ENCODE results near the gene RCL1. TPM values are rescaled to one million over a fixed set of nuclear protein-coding genes. Genes with fewer than 3 reads are reported as not detected.

RCL1 gene
- polyA plus RNA-seq, 1 of the 3 experiments (the other 2 are of a cell fraction) = 18.4 TPM

DNA sequence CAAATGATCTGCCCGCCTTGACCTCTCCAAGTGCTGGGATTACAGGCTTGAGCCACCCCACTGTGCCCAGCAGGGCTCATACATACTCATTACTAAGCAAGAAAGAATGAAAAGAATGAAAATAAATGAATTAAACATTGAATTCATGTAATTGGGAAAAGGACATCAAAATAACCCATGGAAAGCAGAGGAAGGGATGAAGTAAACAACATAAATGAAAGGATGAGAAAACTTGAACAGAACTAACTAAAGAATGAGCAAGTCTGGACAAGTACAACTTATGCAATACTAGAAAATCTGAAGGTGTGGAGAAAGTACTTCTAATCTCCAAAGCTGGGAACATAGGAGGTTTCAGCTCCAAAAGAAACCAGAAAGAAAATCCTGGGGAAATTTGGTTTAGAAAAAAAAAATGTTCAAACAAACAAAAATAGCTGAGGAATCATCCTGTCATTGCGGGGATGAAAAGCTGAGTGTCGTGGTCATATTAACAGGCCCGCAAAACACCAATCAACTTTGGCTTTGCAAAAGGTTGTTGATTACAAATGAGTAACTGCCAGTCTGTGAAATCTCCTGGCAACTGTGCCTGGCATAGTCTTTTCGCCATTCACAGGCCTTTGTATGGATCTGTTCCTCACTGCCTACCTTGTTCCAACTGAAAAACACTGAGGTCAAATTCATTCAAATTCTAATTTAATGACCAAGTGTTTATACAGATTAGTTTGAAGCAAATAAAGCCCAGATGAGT lies 49.4 kb upstream of the RCL1 start:
- Histone ChIP-seq H3K27me3 (ENCODE audit: insufficient read depth) (no peaks in the 10 kb centered on the region), H4K20me1 (ENCODE audit: insufficient read depth) (no peaks in the 10 kb centered on the region; the same call in 1 of the 2 replicates), H3K9ac (no peak overlapping the region), H3K27ac (ENCODE audit: low read depth in 2 of 2, low read length in 1 of 2) (0 out of 4 replicates have a peak overlapping the region, but pooled peaks of 1 of the 2 experiments have one; percentile 2), H3K9me2 (no peaks in the 10 kb centered on the region), H3K4me3 (ENCODE audit: low read depth in 2 of 2, low read length in 1 of 2) (0 out of 4 replicates have a peak overlapping the region, but pooled peaks of 1 of the 2 experiments have one; percentile 5), H3K36me3 (replicated peaks in 1 of 2; ENCODE audit: control insufficient read depth in 1 of 2, insufficient read depth in 2 of 2, low read length in 1 of 2) (peaks cover 0 to 2% of the 10 kb centered on the region in 2 experiments), H2AFZ (ENCODE audit: low read depth) (no peak overlapping the region), H3K4me2 (no peak overlapping the region), H3F3A (replicated peaks; ENCODE audit: insufficient read depth) (peaks cover 17% of the 10 kb centered on the region), H3K4me1 (ENCODE audit: control insufficient read depth in 1 of 2, insufficient read depth in 2 of 2, low read depth in 1 of 2, low read length in 1 of 2) (peaks cover 5 to 13% of the 10 kb centered on the region in 2 experiments; a peak in 2 of 4 replicates), H3K79me2 (ENCODE audit: insufficient read depth) (peaks cover 21% of the 10 kb centered on the region), H3K9me3 (no peaks in the 10 kb centered on the region)
- CTCF ChIA-PET = interaction anchor here (2.6 kb wide), 1 partner anchor 16 kb away, joined by 11 read pairs; no protein-coding TSS in a partner anchor
- no peak for DNase-seq
- POLR2A ChIA-PET = interaction anchor here (1.3 kb wide), 1 partner anchor 49 kb away, joined by 3 read pairs; the partner anchor contains the start of gene RCL1
- TF ChIP-seq JUND (IDR thresholded peaks at IDR 0.05) = no peak
- TF ChIP-seq TEAD4 (IDR thresholded peaks at IDR 0.05; ENCODE audit: borderline replicate concordance, insufficient read depth) = no peak
- TF ChIP-seq RAD21 (IDR thresholded peaks at IDR 0.05; ENCODE audit: low read length) = no peak
- no peak for TF ChIP-seq POLR2AphosphoS5 (IDR thresholded peaks at IDR 0.05; ENCODE audit: low read depth, low read length)
- TF ChIP-seq, protein P1, sequence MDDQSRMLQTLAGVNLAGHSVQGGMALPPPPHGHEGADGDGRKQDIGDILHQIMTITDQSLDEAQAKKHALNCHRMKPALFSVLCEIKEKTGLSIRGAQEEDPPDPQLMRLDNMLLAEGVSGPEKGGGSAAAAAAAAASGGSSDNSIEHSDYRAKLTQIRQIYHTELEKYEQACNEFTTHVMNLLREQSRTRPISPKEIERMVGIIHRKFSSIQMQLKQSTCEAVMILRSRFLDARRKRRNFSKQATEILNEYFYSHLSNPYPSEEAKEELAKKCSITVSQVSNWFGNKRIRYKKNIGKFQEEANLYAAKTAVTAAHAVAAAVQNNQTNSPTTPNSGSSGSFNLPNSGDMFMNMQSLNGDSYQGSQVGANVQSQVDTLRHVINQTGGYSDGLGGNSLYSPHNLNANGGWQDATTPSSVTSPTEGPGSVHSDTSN (IDR thresholded peaks at IDR 0.05) = no peak
- no peak for TF ChIP-seq FOXM1 (IDR thresholded peaks at IDR 0.05; ENCODE audit: low read depth)
- no peak for TF ChIP-seq TAF1 (IDR thresholded peaks at IDR 0.05; ENCODE audit: borderline replicate concordance, low read depth, low read length)
- no peak for TF ChIP-seq CHD2 (IDR thresholded peaks at IDR 0.05; ENCODE audit: low read length, partially characterized antibody)
- TF ChIP-seq YY1 (IDR thresholded peaks at IDR 0.05; ENCODE audit: low read depth) = no peak
- no peak for TF ChIP-seq RFX5 (IDR thresholded peaks at IDR 0.05; ENCODE audit: low read length)
- WGBS (ENCODE audit: low lambda C conversion rate) = 79% methylated on average over 5 of the region's 5 CpGs

DNA sequence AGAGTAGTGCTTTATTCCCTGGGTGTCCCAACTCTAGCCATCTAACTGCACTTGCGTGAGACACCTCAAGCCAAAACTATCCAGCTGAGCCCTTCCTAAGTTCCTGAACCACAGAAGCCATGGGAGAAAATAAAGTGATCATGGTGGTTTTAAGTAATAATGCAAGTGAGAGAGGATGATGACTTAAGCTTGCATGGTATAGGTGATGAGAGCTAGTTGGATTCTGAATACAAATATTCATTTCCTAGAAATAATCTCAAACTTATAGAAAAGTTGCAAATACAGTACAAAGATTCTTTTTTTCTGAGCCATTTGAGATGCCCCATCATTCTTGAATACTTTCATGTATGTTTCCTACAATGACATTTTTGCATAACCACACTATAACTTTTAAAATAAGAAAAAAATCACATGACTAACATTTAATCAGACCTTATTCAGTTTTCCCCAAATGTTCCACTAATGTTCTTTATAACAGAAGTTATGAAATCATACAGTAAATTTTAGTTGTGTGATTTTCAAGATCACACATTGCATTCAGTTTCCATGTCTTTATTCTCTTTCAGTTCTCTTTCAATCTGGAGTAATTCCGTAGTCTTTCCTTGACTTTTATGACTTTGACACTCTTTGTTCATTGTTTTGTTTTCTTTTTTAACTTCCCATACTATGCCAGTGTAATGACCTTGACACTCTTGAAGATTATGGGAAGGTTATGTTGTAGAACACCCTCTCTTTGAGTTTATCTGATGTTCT lies 46.3 kb upstream of the RCL1 start:
- Histone ChIP-seq H3K9ac (no peak overlapping the region), H3K4me1 (ENCODE audit: control insufficient read depth in 1 of 2, insufficient read depth in 2 of 2, low read depth in 1 of 2, low read length in 1 of 2) (peaks cover 0 to 7% of the 10 kb centered on the region in 2 experiments; a peak in 2 of 4 replicates), H3K9me3 (no peaks in the 10 kb centered on the region), H3K4me3 (ENCODE audit: low read depth in 2 of 2, low read length in 1 of 2) (no peak overlapping the region), H4K20me1 (ENCODE audit: insufficient read depth) (no peaks in the 10 kb centered on the region), H3K27ac (ENCODE audit: low read depth in 2 of 2, low read length in 1 of 2) (no peak overlapping the region), H3K27me3 (ENCODE audit: insufficient read depth) (no peaks in the 10 kb centered on the region), H2AFZ (ENCODE audit: low read depth) (no peak overlapping the region), H3F3A (replicated peaks; ENCODE audit: insufficient read depth) (peaks cover 10% of the 10 kb centered on the region), H3K4me2 (no peak overlapping the region), H3K79me2 (ENCODE audit: insufficient read depth) (no peaks in the 10 kb centered on the region), H3K36me3 (replicated peaks in 1 of 2; ENCODE audit: control insufficient read depth in 1 of 2, insufficient read depth in 2 of 2, low read length in 1 of 2) (no peaks in the 10 kb centered on the region), H3K9me2 (no peaks in the 10 kb centered on the region)
- 89% methylated on average over 2 of the region's 2 CpGs for WGBS (ENCODE audit: low lambda C conversion rate)
- TF ChIP-seq SIN3A (IDR thresholded peaks at IDR 0.05; ENCODE audit: borderline replicate concordance, low read depth, low read length) = no peak
- no peak for TF ChIP-seq RFX5 (IDR thresholded peaks at IDR 0.05; ENCODE audit: low read length)
- TF ChIP-seq, protein P1 (IDR thresholded peaks at IDR 0.05) = no peak
- no peak for TF ChIP-seq TCF12 (IDR thresholded peaks at IDR 0.05)
- TF ChIP-seq YY1 (IDR thresholded peaks at IDR 0.05; ENCODE audit: low read depth) = no peak
- TF ChIP-seq, protein P2, sequence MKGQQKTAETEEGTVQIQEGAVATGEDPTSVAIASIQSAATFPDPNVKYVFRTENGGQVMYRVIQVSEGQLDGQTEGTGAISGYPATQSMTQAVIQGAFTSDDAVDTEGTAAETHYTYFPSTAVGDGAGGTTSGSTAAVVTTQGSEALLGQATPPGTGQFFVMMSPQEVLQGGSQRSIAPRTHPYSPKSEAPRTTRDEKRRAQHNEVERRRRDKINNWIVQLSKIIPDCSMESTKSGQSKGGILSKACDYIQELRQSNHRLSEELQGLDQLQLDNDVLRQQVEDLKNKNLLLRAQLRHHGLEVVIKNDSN (IDR thresholded peaks at IDR 0.05; ENCODE audit: borderline replicate concordance, low read depth) = no peak
- TF ChIP-seq, protein P3, sequence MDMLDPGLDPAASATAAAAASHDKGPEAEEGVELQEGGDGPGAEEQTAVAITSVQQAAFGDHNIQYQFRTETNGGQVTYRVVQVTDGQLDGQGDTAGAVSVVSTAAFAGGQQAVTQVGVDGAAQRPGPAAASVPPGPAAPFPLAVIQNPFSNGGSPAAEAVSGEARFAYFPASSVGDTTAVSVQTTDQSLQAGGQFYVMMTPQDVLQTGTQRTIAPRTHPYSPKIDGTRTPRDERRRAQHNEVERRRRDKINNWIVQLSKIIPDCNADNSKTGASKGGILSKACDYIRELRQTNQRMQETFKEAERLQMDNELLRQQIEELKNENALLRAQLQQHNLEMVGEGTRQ (IDR thresholded peaks at IDR 0.05; ENCODE audit: borderline replicate concordance, low read depth, low read length) = no peak
- TF ChIP-seq NRF1 (IDR thresholded peaks at IDR 0.05; ENCODE audit: low read depth, low read length) = no peak
- TF ChIP-seq, protein P4, sequence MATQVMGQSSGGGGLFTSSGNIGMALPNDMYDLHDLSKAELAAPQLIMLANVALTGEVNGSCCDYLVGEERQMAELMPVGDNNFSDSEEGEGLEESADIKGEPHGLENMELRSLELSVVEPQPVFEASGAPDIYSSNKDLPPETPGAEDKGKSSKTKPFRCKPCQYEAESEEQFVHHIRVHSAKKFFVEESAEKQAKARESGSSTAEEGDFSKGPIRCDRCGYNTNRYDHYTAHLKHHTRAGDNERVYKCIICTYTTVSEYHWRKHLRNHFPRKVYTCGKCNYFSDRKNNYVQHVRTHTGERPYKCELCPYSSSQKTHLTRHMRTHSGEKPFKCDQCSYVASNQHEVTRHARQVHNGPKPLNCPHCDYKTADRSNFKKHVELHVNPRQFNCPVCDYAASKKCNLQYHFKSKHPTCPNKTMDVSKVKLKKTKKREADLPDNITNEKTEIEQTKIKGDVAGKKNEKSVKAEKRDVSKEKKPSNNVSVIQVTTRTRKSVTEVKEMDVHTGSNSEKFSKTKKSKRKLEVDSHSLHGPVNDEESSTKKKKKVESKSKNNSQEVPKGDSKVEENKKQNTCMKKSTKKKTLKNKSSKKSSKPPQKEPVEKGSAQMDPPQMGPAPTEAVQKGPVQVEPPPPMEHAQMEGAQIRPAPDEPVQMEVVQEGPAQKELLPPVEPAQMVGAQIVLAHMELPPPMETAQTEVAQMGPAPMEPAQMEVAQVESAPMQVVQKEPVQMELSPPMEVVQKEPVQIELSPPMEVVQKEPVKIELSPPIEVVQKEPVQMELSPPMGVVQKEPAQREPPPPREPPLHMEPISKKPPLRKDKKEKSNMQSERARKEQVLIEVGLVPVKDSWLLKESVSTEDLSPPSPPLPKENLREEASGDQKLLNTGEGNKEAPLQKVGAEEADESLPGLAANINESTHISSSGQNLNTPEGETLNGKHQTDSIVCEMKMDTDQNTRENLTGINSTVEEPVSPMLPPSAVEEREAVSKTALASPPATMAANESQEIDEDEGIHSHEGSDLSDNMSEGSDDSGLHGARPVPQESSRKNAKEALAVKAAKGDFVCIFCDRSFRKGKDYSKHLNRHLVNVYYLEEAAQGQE (IDR thresholded peaks at IDR 0.05; ENCODE audit: low read depth, low read length) = no peak
- no peak for TF ChIP-seq JUND (IDR thresholded peaks at IDR 0.05)
- TF ChIP-seq GABPA (IDR thresholded peaks at IDR 0.05; ENCODE audit: low read depth) = no peak
- TF ChIP-seq TAF1 (IDR thresholded peaks at IDR 0.05; ENCODE audit: borderline replicate concordance, low read depth, low read length) = no peak
- ChIA-PET POLR2A (no interaction called here), CTCF (interaction anchor here (1.0 to 3.3 kb wide), 5 partner anchors 10 to 309 kb away, joined by 3 to 18 read pairs (median 4); partner anchors contain the start of gene JAK2)
- no peak for DNase-seq
